Stimulated activated CD4-positive, alpha-beta T cell treated with anti-CD3 and anti-CD28 coated beads, Interleukin-2, amount 100 ng/mL, for 48 hours (primary cell): ENCODE measurements around the gene LMAN2.

ENCODE experiments used
- DNase-seq, 2 donors: peaks; one replicate each; pipeline ENCODE4 v3.0.0-alpha.2; 2020

LMAN2 gene, protein sequence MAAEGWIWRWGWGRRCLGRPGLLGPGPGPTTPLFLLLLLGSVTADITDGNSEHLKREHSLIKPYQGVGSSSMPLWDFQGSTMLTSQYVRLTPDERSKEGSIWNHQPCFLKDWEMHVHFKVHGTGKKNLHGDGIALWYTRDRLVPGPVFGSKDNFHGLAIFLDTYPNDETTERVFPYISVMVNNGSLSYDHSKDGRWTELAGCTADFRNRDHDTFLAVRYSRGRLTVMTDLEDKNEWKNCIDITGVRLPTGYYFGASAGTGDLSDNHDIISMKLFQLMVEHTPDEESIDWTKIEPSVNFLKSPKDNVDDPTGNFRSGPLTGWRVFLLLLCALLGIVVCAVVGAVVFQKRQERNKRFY

DNA sequence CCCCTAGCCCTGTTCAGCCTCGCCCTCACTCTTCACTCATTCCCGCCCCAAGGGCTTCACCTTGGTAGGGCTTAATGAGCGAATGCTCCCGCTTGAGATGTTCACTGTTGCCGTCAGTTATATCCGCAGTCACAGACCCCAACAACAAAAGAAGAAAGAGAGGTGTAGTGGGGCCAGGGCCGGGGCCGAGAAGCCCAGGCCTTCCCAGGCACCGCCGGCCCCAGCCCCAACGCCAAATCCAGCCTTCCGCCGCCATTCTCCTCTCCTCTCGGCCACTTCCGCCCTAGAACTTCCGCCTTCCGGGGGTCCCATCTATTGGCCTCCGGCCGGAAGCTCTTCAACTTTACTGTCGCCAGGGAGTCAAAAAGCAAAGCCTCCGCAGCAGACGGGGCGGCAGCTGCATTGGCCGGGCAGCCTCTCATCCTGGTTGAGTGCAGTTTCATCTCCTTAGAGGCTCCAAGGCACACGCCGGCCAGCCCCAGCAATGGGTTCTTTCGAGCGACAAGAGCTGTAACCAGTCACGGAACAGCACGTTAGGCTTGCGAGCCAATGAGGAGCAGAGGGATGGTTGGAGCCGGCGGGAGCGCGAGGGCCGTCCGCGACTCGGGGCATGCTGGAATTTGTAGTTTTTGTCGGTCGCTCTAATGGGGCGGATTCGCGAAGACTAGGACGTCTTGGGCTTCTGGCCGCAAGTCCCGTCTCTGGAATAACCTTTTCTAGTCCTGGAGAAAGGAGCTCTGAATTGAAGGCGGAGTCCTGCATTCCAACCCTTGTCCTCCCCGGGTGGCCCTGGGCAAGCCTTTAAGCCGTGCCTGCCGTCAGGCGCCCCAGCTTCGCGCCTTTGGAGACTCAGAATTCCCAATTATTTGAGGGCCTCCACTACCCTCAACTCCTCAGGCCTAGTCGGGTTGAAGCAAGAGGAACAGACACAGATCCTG, at the start of gene LMAN2:
Gene LMAN2, minus strand, starts transcription at position 277 of the 938 bp plus-strand sequence. Its CDS starts 21 bp downstream, at position 256.
- DNase-seq: peak; percentile 83 to 85

DNA sequence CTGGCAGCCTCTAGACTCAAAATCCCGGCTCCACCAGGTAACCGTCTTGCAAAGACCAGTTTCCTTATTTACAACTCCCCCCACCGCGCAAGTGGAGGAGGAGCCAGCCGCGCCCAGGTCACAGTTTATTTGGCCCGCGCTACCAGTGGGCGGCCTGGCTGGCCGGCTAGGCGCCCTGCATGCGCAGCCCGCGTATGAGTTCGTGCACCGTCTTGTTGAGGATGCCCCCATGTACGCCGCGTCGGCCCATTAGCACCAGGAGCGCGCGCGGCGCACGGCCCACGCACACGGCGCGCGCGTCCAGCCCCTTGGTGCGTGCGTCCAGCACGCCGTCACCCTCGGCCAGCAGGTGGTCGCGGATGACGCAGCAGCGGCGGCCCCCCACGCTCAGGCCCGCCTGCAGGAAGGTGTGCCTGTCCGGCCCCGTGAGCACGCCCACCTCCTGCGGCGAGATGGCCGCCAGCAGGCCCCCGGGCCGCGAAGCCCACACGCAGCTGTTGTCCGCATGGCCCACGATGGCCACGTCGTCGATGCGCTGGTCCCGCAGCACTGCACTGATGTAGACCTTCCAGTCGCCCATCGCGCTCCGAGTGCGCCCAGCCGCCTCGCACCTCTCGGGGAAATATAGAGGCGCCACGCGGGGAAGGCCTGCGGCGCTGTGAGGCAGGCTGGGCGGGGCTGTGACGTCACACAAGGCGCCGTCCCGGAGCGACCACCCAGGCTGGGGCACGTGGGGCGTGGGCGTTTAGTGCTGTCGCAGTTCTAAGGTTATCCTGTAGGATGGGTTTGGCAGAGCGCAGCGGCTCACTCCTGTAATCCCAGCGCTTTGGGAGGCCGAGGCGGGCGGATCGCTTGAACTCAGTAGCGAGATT, 48.8 kb upstream of the LMAN2 start, which contains the start of gene PFN3:
Gene PFN3, minus strand, starts transcription at position 665 of the 872 bp plus-strand sequence. Its CDS starts 85 bp downstream, at position 580.
- no peak for DNase-seq

DNA sequence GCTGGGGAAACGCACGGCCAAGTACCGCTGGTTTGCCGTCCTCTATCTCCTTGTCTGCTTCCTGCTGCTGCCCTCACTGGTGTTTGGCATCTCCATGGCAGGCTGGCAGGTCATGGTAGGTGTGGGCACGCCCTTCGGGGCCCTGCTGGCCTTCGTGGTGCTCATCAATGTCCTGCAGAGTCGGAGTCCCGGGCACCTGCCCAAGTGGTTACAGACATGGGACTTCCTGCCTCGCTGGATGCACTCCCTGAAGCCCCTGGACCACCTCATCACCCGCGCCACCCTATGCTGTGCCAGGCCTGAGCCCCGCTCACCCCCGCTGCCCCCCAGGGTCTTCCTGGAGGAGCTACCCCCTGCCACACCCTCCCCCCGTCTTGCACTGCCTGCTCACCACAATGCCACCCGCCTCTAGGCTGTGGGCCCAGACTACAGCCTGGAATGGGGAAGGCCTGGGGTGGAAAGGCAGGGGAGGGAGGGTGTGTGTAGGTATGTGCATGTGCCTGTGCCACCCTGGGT, 46.5 kb upstream of the LMAN2 start:
- DNase-seq: no peak

DNA sequence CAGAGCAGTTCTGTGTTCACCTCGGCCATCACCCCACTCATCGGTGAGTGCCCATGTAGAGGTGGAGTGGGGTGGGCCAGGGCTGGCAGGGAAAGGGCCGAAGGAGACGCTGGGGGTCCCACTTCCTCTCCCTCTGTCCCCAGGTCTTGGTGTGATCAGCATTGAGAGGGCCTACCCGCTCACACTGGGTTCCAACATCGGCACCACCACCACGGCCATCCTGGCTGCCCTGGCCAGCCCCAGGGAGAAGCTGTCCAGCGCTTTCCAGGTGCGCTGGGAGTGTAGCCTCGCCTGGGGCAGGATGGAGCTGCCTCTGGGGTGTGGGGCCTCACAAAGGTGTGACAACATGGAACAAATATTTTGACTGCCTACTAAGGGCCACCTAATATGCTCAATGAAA, 45.3 kb upstream of the LMAN2 start:
- DNase-seq: no peak

DNA sequence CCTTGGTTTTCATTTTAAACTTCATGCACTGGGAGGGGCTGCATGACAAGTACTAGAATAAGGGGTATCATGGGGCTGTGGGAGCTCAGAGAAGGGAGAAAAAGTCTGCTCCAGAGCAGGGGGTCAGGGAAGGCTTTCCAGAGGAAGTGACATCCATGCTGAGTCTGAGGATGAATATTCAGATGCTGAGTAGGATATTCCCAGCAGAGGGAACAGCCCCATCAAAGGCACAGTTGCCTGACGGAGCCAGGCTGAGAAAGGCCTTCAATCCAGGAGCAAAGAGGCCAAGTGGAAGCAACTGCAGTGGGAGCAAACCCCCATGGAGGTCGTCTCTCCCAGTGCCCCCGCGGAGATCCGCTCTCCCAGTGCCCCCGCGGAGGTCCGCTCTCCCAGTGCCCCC, 44.6 kb upstream of the LMAN2 start:
- DNase-seq: no peak

DNA sequence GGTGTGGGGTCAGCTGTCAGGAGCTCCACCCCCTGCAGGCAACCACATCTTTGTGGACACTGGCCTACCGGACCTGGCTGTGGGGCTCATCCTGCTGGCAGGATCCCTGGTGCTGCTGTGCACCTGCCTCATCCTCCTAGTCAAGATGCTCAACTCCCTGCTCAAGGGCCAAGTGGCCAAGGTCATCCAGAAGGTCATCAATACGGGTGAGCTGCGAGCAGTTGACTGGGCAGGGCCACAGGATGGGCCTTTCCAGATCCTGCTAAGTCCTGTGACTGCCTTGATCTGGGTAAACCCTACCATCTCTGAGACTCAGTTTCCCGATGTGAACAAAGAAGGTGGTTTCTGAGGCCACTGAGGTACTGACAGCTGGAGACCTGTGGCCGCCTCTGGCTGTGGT, 42.5 kb upstream of the LMAN2 start:
- no peak for DNase-seq

DNA sequence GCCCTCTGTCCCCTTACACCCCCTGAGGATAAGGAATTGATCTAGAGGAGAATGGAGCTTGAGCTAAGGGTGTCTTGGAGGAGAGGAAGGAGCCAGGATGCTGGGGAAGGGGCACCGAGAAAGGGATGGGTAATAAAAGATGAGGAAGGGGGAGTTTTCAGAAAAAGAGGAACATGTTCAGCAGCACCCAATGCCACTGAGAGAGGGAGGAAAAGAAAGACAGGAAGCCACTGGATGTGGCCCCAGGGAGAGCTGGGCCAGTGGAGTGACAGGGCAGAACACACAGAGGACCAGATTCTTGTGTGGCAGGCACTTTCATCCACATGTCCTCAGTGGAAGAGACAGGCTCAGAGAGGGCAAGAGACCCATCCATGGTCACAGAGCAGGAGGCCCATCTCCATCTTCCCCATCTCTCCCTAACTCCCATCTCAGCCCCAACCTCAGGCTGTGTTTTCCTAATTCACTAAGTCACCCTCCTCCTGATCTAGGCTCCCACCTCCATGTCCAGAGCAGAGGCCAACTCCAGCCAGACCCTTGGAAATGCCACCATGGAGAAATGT, 41.8 kb upstream of the LMAN2 start:
- no peak for DNase-seq

DNA sequence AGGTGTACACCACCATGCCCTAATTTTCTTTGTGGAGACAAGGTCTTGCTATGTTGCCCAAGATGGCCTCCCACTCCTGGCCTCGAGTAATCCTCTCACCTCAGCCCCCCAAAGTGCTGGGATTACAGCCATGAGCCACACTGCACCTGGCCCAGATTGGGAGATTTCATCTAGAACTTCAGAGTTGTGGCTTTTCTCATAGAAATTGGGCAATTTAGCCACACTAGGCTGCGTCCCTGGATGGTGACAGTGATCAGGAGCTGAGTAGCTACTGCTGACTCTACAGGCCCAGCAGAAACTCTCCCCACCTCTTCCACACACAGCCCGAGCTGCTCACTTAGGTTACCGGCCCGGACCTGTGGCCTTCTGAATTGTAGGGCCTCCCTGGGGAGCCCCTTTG, 41.3 kb upstream of the LMAN2 start:
- no peak for DNase-seq

DNA sequence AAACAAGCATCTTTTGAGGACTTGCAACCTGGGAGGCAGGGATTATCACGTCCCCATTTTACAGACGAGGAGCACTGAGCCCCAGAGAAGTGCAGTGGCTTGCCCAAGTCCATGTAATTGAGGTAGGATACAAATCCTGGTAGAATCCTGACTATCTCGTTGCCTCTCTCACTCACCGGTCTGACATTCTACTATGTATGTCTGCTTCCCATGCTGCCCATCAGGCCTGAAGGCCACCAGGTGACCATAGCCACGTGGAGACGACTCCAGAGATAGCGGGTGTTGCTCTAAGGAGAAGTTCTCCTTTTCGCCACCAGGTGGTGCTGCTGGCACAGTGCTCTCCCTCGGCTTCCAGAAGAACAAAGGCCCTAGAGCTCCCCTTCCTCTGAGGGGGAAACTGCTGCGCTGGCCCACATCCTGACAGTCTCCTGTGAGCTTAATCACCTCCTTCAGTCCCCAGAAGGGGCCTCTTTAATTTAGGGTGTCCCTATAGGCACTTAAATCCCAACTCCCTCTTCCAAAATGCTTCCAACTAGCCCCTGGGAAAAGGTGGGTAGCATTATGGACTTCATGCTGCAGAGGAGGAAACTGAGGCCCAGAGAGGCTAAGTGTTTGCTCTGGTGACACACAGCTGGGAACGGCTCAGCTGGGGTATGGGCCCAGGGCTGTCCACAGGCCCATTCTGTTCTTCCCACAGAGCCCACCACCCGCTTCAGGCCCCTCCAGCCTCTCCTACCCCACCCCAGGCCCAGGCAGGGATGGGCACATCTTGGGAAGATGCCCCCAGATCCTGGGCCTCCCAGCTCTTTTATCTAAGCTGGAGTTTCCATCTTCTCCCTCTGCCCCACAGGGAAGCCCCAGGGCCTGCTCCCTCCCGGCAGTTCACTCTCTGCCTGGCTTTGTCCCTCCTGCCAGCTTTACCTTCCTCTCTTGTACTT, 39.2 kb upstream of the LMAN2 start:
- DNase-seq: peak; percentile 90

DNA sequence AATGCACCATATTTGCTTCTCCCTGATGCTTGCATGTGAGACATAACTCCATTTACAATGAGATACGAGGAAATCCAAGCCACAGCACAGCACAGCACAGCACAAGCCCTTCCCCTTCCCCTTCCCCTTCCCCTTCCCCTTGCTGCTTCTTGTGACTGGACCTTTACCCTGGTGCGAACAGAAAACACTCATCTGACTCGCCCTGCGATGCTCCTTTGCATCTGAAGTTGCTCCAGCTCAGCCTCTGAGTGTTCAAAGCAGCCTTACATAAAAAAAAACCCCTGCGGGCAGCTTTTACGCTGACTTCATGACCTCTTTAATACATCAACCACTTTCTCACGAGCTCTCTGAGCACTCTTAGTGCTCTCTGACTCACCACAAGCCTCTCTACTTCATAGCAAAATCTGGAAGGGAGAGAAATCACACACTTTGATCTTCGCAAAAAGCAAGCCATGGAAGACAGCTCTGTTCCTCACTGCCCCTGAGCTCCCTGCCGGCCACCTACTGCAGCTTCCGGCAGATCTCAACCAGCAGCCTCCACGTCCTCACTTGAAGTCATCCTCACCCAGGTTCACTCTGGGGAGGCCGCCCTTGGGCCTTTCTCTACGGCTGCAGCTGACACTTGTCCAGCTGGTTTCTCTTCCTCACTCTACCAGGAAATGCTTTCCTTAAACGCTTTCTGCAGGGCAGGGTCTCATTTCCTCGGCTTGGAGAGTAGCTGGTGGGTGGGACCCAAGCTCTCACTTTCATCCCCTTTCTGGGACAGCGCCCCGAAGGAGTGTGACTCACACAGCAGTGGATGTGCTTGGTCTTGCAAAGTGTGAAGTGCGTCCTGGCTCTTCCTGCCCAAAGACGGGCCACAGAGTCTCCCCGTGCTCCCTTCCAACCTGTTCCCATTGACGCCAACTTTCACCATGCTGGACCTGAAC, 38.0 kb upstream of the LMAN2 start:
- DNase-seq: peak; percentile 35 to 51

DNA sequence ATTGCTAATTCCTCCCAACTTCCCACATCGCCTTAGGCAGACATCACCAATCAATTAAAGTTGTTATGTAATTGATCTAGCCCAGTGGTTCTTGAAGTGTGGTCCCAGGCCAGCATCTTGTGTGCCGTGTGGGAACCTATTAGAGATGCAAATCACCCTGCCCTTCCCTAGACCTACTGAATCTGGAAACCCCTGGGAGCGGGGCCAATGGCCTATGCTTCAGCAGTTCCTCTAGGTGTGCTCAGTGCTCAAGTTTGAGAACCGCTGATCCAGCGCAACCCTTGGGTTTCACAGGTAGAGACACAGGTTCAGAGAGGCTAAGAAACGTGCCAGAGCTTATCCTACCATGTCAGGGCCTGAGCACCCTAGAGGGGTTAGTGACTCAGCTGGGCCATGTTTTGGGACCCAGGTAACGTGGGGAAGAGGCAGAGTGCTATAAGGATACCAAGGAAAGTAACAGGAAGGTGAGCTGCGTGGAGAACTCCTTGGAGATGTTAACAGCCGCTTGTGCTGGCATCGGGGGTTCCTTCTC, 37.1 kb upstream of the LMAN2 start:
- no peak for DNase-seq

DNA sequence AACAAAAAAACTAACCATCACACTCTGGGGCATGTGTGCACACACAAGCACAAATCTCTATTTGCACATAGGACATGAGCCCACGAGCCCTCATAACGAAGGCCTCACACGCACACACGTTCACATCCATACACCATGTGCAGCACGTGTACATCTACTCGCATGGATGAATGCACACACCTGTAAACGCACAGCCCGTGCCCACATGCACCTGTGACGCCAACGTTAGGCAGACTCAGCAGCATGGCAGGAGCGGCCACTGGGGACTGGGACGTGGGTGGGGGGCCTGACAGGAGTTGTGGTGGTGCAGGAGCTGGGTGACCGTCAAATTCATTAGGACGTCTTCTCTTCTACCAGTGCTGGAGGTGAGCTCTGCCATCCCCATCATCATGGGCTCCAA, 35.9 kb upstream of the LMAN2 start:
- no peak for DNase-seq

DNA sequence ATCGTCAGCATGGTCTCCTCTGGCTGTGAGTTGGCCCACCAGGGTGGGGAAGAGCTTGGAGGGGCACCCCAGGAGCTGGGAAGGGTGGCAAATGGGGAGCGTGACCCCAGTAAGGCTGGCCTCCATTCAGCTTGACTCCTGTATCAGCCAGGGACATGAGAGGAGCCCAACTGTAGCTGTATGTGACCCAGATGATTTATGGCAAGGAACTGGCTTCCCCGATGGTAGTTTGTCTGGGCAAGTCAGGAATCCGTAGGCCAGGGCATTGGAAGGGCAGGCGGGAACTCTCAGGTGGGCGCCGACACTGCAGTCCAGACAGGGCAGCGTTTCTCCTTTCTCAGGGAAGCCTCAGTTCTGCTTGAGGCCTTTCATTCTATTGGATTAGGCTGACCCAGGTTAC, 35.1 kb upstream of the LMAN2 start:
- DNase-seq: no peak

DNA sequence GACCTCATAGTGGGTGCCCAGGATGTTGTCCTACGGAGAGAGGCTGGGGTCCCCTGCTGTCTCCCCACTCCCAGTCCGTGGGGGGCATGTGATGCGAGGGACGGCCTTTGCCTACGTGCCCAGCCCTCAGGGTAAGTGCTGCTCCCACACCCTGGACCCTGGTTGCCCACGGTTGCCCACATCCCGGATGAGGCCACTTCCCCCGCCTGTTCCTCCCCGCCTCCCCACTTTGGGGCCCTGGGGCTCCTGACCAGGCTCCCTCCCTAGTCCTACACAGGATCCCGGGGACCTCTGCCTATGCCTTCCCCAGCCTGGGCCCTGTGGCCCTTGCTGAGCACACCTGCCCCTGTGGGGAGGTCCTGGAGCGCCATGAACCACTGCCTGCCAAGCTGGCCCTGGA, 34.3 kb upstream of the LMAN2 start:
- no peak for DNase-seq

DNA sequence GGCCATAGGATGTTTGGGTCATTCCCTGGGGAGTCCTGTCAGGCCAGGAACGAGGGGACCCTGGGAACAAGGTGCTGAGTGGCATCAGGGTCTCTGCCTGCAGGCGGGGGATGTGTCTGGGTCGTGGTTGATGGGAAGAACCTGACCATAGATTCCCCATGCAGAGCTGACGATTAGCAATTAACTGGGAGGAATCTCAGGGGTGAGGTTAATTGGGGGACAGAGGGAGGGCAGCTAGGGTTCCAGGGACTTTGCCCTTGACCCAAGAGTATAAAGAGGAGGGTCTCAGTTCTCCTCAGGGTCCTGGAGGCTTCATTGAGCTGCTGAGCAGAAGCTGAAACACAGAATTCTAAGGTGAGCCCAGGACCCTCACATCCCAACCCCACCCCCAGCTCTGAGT, 32.7 kb upstream of the LMAN2 start, which contains the start of gene SLC34A1:
Gene SLC34A1, plus strand, starts transcription at position 301 of the 400 bp plus-strand sequence. CDS start 1,308 bp downstream, outside the sequence.
- DNase-seq: no peak

DNA sequence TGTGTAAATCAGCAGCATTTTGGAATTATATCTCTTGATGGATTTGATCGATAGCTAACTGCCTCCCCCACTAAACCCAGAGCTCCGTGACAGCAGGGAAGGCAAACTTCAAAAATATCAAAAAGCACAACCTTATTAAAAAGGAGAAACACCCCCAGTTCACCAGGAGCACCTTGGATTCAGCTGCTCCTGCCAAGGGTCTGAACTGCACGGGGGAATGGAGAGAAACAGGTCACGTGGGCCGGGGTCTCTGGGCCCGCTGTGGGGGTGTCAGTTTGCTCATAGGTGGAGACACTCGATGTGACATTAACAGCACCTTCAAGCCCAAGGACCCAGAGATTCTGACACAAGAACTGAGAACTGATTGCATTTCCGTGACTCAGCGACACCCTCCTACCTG, 31.7 kb upstream of the LMAN2 start:
- no peak for DNase-seq

DNA sequence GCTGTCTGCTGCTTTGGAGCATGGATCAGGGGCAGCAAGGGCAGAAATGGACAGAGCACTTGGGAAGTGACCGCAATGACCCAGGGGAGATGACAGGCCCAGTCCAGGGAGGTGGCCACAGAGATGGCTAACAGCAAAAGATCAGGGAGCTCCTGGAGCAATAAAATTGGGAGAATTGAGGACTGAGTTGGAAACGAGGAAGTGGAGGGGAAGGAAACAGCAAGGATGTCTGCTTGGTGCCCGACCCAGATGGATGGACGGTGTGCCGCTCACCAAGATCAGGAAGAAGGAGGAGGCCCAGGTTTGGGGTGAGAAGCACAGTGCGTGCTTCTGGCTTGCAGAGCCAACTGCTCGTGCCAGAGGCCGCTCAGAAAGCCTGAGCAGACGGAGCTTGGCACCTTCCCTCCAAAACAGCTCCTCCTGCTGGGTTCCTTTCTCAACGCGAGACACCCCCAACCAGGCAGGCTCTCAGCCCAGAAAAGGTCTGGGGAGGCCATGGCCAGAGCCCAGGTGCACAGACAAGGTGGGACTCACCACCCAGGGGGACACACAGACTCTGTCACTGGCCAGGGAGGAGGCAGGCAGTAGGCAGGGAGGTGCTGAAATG, 31.1 kb upstream of the LMAN2 start:
- DNase-seq: no peak

DNA sequence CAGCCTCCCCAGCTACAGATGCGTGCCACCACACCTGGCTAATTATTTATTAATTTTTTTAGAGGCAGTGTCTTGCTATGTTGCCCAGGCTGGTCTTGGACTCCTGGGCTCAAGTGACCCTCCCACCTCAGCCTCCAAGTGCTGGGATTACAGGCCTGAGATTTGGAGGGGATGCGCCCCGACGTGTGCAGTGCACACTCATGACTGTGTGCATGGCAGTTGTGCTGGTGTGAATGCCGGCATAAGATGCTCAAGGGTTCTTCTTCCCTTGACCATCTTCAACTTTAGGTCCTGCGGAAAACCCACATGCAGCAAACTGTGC, 29.3 kb upstream of the LMAN2 start:
- no peak for DNase-seq
